Ascending aorta (tissue), 2 donors: ENCODE measurements around the gene CCBE1. TPM values are rescaled to one million over a fixed set of nuclear protein-coding genes. Genes with fewer than 3 reads are reported as not detected.
"Not testable (repeated sequence)": the region's sequence is repeated elsewhere in the genome, so short reads cannot be mapped to it uniquely, and the experiment has no call there.

ENCODE experiments used
- DNase-seq, 2 donors: peaks; one replicate each; pipeline ENCODE4 v3.0.0-alpha.2; 2019; ENCODE audit warnings: low spot score in 2 of 2
- H3K27ac ChIP-seq, 2 donors: fragments of 200-600 bp; sonication (generic); one replicate each; pipeline ENCODE4 v1.5.1; 2016 to 2017; ENCODE audit warnings: mild to moderate bottlenecking in 1 of 2
- H3K27me3 ChIP-seq: fragments of 200-600 bp; sonication (generic); one replicate; pipeline ENCODE4 v1.5.1; 2017
- H3K36me3 ChIP-seq, 2 donors: fragments of 200-600 bp; sonication (generic); one replicate each; pipeline ENCODE4 v1.5.1; 2016
- H3K4me1 ChIP-seq, 2 donors: fragments of 200-600 bp; sonication (generic); one replicate each; pipeline ENCODE4 v1.5.1; 2016 to 2017; ENCODE audit warnings: mild to moderate bottlenecking in 1 of 2
- H3K4me3 ChIP-seq, 2 donors: fragments of 200-600 bp; sonication (generic); one replicate each; pipeline ENCODE4 v1.5.1; 2016 to 2017; ENCODE audit warnings: mild to moderate bottlenecking in 1 of 2
- H3K9me3 ChIP-seq, 2 donors: fragments of 200-600 bp; sonication (generic); one replicate each; pipeline ENCODE4 v1.5.1; 2016
- CTCF ChIP-seq, 3 experiments: fragments of 200-600 bp in 2 of 3; fragments of 450-650 bp in 1 of 3; sonication (generic) in 2 of 3; IDR thresholded peaks; one replicate each; pipeline ENCODE4 v1.5.1; 2016 to 2019; ENCODE audit warnings: antibody characterized with exemption in 3 of 3, mild to moderate bottlenecking in 1 of 3, moderate library complexity in 1 of 3
- intact Hi-C: fragments of 100-400 bp; cut with DNase I; formaldehyde crosslinking; loops from one replicate; pipeline ENCODE4 v1.15.1; 2023
- total RNA-seq: library from RNA; depleted of rRNA; stranded (reverse); fragments of >200 nt; gene quantifications from one replicate; pipeline ENCODE4 v1.1.0, GENCODE V29; 2016

Gene CCBE1
- total RNA-seq, 1 donor from 2014 or later, result 0.32 TPM

GRCh38 chr18:59737776-59738300, 40.6 kb upstream of the CCBE1 start:
- no peak overlapping the region for H3K4me3 ChIP-seq
- H3K4me1 ChIP-seq, result no peaks in the 10 kb centered on the region
- no peak for TF ChIP-seq CTCF (IDR thresholded peaks at IDR 0.05)
- DNase-seq, result no peak
- H3K36me3 ChIP-seq, result no peaks in the 10 kb centered on the region
- H3K27ac ChIP-seq, result no peak overlapping the region
- H3K27me3 ChIP-seq, result no peaks in the 10 kb centered on the region
- peaks cover 0 to 6% of the 10 kb centered on the region in 2 donors for H3K9me3 ChIP-seq
- intact Hi-C loops, result no loop called here

GRCh38 chr18:59737335-59737734, 40.1 kb upstream of the CCBE1 start:
- H3K9me3 ChIP-seq, H3K27me3 ChIP-seq, intact Hi-C loops, H3K27ac ChIP-seq, H3K4me3 ChIP-seq, H3K36me3 ChIP-seq, DNase-seq, H3K4me1 ChIP-seq: not testable (repeated sequence)

GRCh38 chr18:59736061-59736460, 38.8 kb upstream of the CCBE1 start:
- no peak for TF ChIP-seq CTCF (IDR thresholded peaks at IDR 0.05)

GRCh38 chr18:59735269-59735860, 38.1 kb upstream of the CCBE1 start:
- no peaks in the 10 kb centered on the region for H3K4me1 ChIP-seq
- intact Hi-C loops, result no loop called here
- H3K36me3 ChIP-seq, result no peaks in the 10 kb centered on the region
- H3K27me3 ChIP-seq, result no peaks in the 10 kb centered on the region
- H3K9me3 ChIP-seq, result peaks cover 0 to 6% of the 10 kb centered on the region in 2 donors
- no peak for TF ChIP-seq CTCF (IDR thresholded peaks at IDR 0.05)
- DNase-seq, result no peak
- no peak overlapping the region for H3K4me3 ChIP-seq
- H3K27ac ChIP-seq, result no peak overlapping the region

More at GRCh38 chr18:59736061-59736460, 38.8 kb upstream of the CCBE1 start:
- no peak overlapping the region for H3K27ac ChIP-seq
- peaks cover 0 to 6% of the 10 kb centered on the region in 2 donors for H3K9me3 ChIP-seq
- no peak for DNase-seq
- no peaks in the 10 kb centered on the region for H3K4me1 ChIP-seq
- no peak overlapping the region for H3K4me3 ChIP-seq
- H3K27me3 ChIP-seq, result no peaks in the 10 kb centered on the region
- H3K36me3 ChIP-seq, result no peaks in the 10 kb centered on the region
- intact Hi-C loops, result no loop called here

GRCh38 chr18:59733421-59733820, 36.2 kb upstream of the CCBE1 start:
- TF ChIP-seq CTCF (IDR thresholded peaks at IDR 0.05), result no peak
- intact Hi-C loops, result no loop called here

GRCh38 chr18:59730896-59731295, 33.7 kb upstream of the CCBE1 start:
- Histone ChIP-seq H3K9me3 (no peaks in the 10 kb centered on the region), H3K4me1 (no peaks in the 10 kb centered on the region), H3K27ac (no peak overlapping the region), H3K36me3 (no peaks in the 10 kb centered on the region), H3K27me3 (no peaks in the 10 kb centered on the region), H3K4me3 (no peak overlapping the region)
- intact Hi-C loops, result no loop called here
- no peak for TF ChIP-seq CTCF (IDR thresholded peaks at IDR 0.05)
- no peak for DNase-seq

More at GRCh38 chr18:59733421-59733820, 36.2 kb upstream of the CCBE1 start:
- Histone ChIP-seq H3K36me3 (no peaks in the 10 kb centered on the region), H3K4me3 (no peak overlapping the region), H3K27ac (no peak overlapping the region), H3K27me3 (no peaks in the 10 kb centered on the region), H3K9me3 (peaks cover 0 to under 1% of the 10 kb centered on the region in 2 donors), H3K4me1 (no peaks in the 10 kb centered on the region)
- no peak for DNase-seq
